Lower leg skin (tissue), 4 donors: ENCODE measurements around the gene PMM2. TPM values are rescaled to one million over a fixed set of nuclear protein-coding genes. Genes with fewer than 3 reads are reported as not detected.

Experiments used
- DNase-seq, 2 donors: peaks; one replicate each; pipeline ENCODE4 v3.0.0-alpha.2; 2019; ENCODE audit warnings: low spot score in 2 of 2
- H3K4me3 ChIP-seq: fragments of 200-600 bp; sonication (generic); 2 replicates; pipeline ENCODE4 v1.5.1; 2017; ENCODE audit warnings: mild to moderate bottlenecking, low read depth; ENCODE audit not compliant: poor library complexity, severe bottlenecking
- POLR2A ChIP-seq, 2 donors: fragments of 450-650 bp; IDR thresholded peaks; one replicate each; pipeline ENCODE4 v1.6.1; 2016 to 2017; ENCODE audit warnings: antibody characterized with exemption in 2 of 2, mild to moderate bottlenecking in 1 of 2, moderate library complexity in 1 of 2
- WGBS, 2 donors: methylation state at CpG; one replicate each; pipeline ENCODE4 v1.1.5; 2018; 5-methylcytosine and 5-hydroxymethylcytosine counted together
- intact Hi-C: fragments of 100-400 bp; cut with DNase I; formaldehyde crosslinking; loops from one replicate; pipeline ENCODE4 v1.15.0; 2023; ENCODE audit warnings: low total_unique reads
- total RNA-seq, 4 donors: library from RNA; depleted of rRNA; stranded (reverse); fragments of >200 nt; gene quantifications; one replicate each; pipeline ENCODE4 v1.1.0, GENCODE V29; 2016
- TF ChIP-seq, protein P1 (sequence below), 3 donors: fragments of 450-650 bp; IDR thresholded peaks; one replicate each; pipeline ENCODE4 v1.5.1; 2016; ENCODE audit warnings: antibody characterized with exemption in 3 of 3, mild to moderate bottlenecking in 3 of 3, moderate library complexity in 2 of 3

The PMM2 gene
- total RNA-seq, 4 donors from 2014 or later, result 20.5 to 41.8 (median 26.8) TPM

DNA sequence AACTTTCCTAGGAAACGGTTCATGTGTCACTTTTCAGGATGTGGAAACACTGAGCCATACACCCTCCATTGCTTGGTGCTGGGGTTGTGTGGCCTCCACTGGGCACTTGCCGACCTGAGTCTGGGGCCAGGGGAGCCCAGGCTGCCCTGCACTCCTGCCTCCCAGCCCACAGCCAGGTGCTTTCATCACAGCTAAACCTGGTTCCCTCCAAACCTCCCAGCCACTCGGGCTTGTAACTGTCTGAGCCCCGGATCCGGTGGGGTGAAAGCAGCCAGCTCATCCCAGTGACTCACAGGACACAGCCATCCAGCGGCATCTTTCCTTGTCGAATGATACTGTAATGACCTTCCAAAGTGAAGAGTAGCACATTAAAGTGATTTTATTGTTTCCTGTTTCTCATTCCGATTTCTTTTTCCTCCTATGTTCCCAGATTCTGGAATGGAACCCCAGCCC lies 51.3 kb downstream of the PMM2 start:
- WGBS, 2 donors, result 74 to 77% methylated on average over 8 of the region's 8 CpGs
- no peak overlapping the region for H3K4me3 ChIP-seq
- intact Hi-C loops, result no loop called here
- DNase-seq, result no peak
- no peak for TF ChIP-seq POLR2A (IDR thresholded peaks at IDR 0.05)
- TF ChIP-seq, protein P1, sequence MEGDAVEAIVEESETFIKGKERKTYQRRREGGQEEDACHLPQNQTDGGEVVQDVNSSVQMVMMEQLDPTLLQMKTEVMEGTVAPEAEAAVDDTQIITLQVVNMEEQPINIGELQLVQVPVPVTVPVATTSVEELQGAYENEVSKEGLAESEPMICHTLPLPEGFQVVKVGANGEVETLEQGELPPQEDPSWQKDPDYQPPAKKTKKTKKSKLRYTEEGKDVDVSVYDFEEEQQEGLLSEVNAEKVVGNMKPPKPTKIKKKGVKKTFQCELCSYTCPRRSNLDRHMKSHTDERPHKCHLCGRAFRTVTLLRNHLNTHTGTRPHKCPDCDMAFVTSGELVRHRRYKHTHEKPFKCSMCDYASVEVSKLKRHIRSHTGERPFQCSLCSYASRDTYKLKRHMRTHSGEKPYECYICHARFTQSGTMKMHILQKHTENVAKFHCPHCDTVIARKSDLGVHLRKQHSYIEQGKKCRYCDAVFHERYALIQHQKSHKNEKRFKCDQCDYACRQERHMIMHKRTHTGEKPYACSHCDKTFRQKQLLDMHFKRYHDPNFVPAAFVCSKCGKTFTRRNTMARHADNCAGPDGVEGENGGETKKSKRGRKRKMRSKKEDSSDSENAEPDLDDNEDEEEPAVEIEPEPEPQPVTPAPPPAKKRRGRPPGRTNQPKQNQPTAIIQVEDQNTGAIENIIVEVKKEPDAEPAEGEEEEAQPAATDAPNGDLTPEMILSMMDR (IDR thresholded peaks at IDR 0.05), result no peak

- DNase-seq, result peak in 1 of 2 donors; percentile 70
- intact Hi-C loops, result no loop called here
- no peak overlapping the region for H3K4me3 ChIP-seq
- 81 to 83% methylated on average over 19 of the region's 19 CpGs for WGBS, 2 donors
- TF ChIP-seq, protein P1 (IDR thresholded peaks at IDR 0.05), result no peak
- TF ChIP-seq POLR2A (IDR thresholded peaks at IDR 0.05), result no peak
Observed at GRCh38 chr16:8849411-8850011, 51.9 kb downstream of the PMM2 start.

- no peak for TF ChIP-seq POLR2A (IDR thresholded peaks at IDR 0.05)
- TF ChIP-seq, protein P1 (IDR thresholded peaks at IDR 0.05), result peak in 1 of 3 donors; percentile 97
- DNase-seq, result peak in 1 of 2 donors; percentile 87
- H3K4me3 ChIP-seq, result no peak overlapping the region
- intact Hi-C loops, result no loop called here
- WGBS, 2 donors, result 31 to 45% methylated on average over 11 of the region's 11 CpGs
Observed at GRCh38 chr16:8850279-8850885, 52.7 kb downstream of the PMM2 start.

DNA sequence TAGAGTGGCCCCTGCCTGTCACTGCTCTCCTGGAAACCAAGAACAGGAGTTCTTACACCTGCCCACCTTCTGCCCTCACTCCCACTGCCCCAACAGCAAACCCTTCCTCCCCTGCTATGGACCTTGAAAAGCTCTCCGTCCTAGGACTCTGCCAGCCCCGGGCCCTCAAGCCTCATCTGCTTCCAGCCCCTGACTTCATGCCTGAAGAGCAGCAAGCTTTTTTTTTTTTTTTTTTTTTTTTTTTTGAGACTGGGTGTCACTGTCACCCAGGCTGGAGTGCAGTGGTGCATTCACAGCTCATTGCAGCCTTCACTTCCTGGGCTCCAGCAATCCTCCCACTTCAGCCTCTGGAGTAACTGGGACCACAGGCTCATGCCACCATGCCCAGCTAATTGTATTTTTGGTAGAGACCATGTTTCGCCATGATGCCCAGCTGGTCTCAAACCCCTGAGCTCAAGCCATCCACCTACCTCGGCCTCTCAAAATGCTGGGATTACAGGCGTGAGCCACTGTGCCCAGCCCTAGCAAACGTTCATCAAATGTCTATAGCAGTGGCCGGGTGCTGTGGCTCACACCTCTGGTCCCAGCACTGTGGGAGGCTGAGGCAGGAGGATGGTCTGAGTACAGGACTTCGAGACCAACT lies 54.2 kb downstream of the PMM2 start:
- no peak overlapping the region for H3K4me3 ChIP-seq
- no peak for DNase-seq
- WGBS, 2 donors, result 88 to 95% methylated on average over 8 of the region's 8 CpGs
- TF ChIP-seq, protein P1 (IDR thresholded peaks at IDR 0.05), result no peak
- TF ChIP-seq POLR2A (IDR thresholded peaks at IDR 0.05), result no peak
- intact Hi-C loops, result no loop called here

- 75 to 79% methylated on average over 8 of the region's 8 CpGs for WGBS, 2 donors
- DNase-seq, result no peak
- intact Hi-C loops, result no loop called here
- TF ChIP-seq, protein P1 (IDR thresholded peaks at IDR 0.05), result no peak
- no peak for TF ChIP-seq POLR2A (IDR thresholded peaks at IDR 0.05)
- no peak overlapping the region for H3K4me3 ChIP-seq
Observed at GRCh38 chr16:8852534-8852933, 54.9 kb downstream of the PMM2 start.
